ENCODE measurements around the gene MINDY4. TPM values are rescaled to one million over a fixed set of nuclear protein-coding genes. Genes with fewer than 3 reads are reported as not detected.
A peak's percentile ranks its signal among the peaks of the same experiment; 100 is the strongest.

Gene MINDY4
- total and polyA plus RNA-seq, 2 of the 4 experiments (the other 2 are of a cell fraction): 1.8 to 3.6 TPM

GRCh38 chr7:30771880-30772425 lies 736 bp downstream of the MINDY4 start:
- in situ Hi-C loops (cut with MboI; ENCODE audit: low sequenced_read_pairs) (no loop called here), intact Hi-C loops (cut with micrococcal nuclease) (loop anchor here (1.0 kb wide), 1 partner anchor 21 kb away; no protein-coding TSS in a partner anchor), dilution Hi-C loops (cut with HindIII; ENCODE audit: low sequenced_read_pairs, unreplicated experiment) (no loop called here)
- peak overlapping the region; percentile 75 for H3K9ac ChIP-seq (ENCODE audit: low read depth, low read length)
- peak overlapping the region; percentile 65 for H3K4ac ChIP-seq (ENCODE audit: low read depth, low read length)
- DNase-seq: no peak
- peak overlapping the region; percentile 65 for H3K56ac ChIP-seq (ENCODE audit: extremely low read depth, insufficient read depth, low read length)
- peaks cover 7% of the 10 kb centered on the region for H3K9me1 ChIP-seq (ENCODE audit: insufficient read depth, low read length)
- H3K36me3 ChIP-seq (ENCODE audit: control insufficient read depth, insufficient read depth, low read length): no peaks in the 10 kb centered on the region
- peak overlapping the region; percentile 98 for H3K4me2 ChIP-seq (ENCODE audit: low read depth, low read length)
- POLR2A ChIA-PET (ENCODE audit: unreplicated experiment): no interaction called here
- peak overlapping the region; percentile 42 for H2AK5ac ChIP-seq (ENCODE audit: low read depth, low read length)
- no CpG with 5 or more reads among the region's 15 CpGs for WGBS, 2 experiments (ENCODE audit: extremely low coverage in 2 of 2, insufficient read length in 1 of 2)
- 0 out of 2 replicates have a peak, but pooled peaks cover 1% of the 10 kb centered on the region for H3K4me1 ChIP-seq (ENCODE audit: control insufficient read depth, insufficient read depth, low read length)
- peak overlapping the region; percentile 46; the same call in 1 of the 2 replicates for H2BK120ac ChIP-seq (ENCODE audit: low read depth, low read length)
- H2BK15ac ChIP-seq (ENCODE audit: low read depth, low read length): 0 out of 3 replicates have a peak overlapping the region, but pooled peaks have one; percentile 1
- CTCF ChIA-PET: no interaction called here
- H2AK9ac ChIP-seq (replicated peaks; ENCODE audit: low read depth, low read length, poor library complexity): peak overlapping the region; percentile 66
- H3K14ac ChIP-seq (replicated peaks; ENCODE audit: low read depth, low read length): peak overlapping the region; percentile 76
- H4K91ac ChIP-seq (ENCODE audit: insufficient read depth, low read depth, low read length): peak overlapping the region; percentile 42
- H4K8ac ChIP-seq (ENCODE audit: low read depth in 2 of 2, low read length in 2 of 2): peak overlapping the region; percentile 66 to 88
- peak; percentile 2 for ATAC-seq (ENCODE audit: low read depth)
- no peaks in the 10 kb centered on the region for H3K27me3 ChIP-seq (ENCODE audit: control insufficient read depth, insufficient read depth, low read length)
- 0 out of 2 replicates have a peak overlapping the region, but pooled peaks have one; percentile 7 for H4K5ac ChIP-seq (ENCODE audit: low read depth, low read length)
- no peaks in the 10 kb centered on the region for H3K9me3 ChIP-seq (ENCODE audit: control insufficient read depth, insufficient read depth, low read length)
- peak overlapping the region; percentile 12; the same call in 1 of the 2 replicates for H3K18ac ChIP-seq (ENCODE audit: low read depth, low read length)
- peak overlapping the region; percentile 76 for H3K23ac ChIP-seq (ENCODE audit: low read depth, low read length)
- no peak for TF ChIP-seq SMC3 (IDR thresholded peaks at IDR 0.05; ENCODE audit: low read depth, low read length)
- TF ChIP-seq USF2 (IDR thresholded peaks at IDR 0.05; ENCODE audit: low read depth, low read length): no peak
- TF ChIP-seq ELK1 (IDR thresholded peaks at IDR 0.05; ENCODE audit: borderline replicate concordance, low read depth, low read length): no peak
- H3K27ac ChIP-seq (ENCODE audit: insufficient read depth, low read length): peak overlapping the region; percentile 71
- H3K79me1 ChIP-seq (ENCODE audit: low read depth in 1 of 2, low read length in 2 of 2): peaks cover 9 to 28% of the 10 kb centered on the region in 2 experiments
- peak overlapping the region; percentile 99 for H2AFZ ChIP-seq (replicated peaks; ENCODE audit: low read length, poor library complexity)
- H3K4me3 ChIP-seq (ENCODE audit: insufficient read depth, low read depth, low read length): peak overlapping the region; percentile 65
- peak overlapping the region; percentile 23 for H2BK5ac ChIP-seq (ENCODE audit: low read depth, low read length, poor library complexity, severe bottlenecking)
- BruUV-seq (replicated peaks): no TSS peak
- no peaks in the 10 kb centered on the region for H4K20me1 ChIP-seq (ENCODE audit: insufficient read depth, low read length)
- H2BK20ac ChIP-seq (ENCODE audit: low read depth, low read length): peak overlapping the region; percentile 11; the same call in 1 of the 2 replicates

Measured in IMR-90 (cell line).